T-helper 22 cell (primary cell): ENCODE results near the gene GORASP2.

Experiments used
- DNase-seq: peaks from one replicate; pipeline ENCODE4 v3.0.0-alpha.2; 2020; ENCODE audit warnings: low read depth

The GORASP2 gene

GRCh38 chr2:170999654-171000053 lies 70.6 kb downstream of the GORASP2 start:
- no peak for DNase-seq

- DNase-seq: no peak
These were observed 75.3 kb downstream of the GORASP2 start for GRCh38 chr2:171004363-171004762.

DNA sequence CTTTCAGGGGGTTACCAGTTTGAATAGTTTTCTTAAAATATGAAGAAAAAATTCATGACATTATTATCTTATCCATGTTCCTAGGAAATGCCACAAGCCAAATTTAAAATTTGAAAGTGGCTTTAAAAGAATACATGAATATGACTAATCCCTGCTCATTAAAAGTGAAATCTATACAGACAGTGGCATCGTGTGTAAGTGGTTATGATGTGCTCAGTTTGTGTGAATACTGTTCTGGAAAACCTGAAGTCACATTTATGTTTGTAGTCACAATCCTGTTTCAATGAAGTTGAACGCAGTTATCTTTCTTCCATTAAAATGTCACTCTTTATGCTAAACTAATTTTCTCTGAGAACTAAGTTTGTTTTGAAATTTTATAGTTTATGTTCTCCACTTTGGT lies 75.8 kb downstream of the GORASP2 start:
- no peak for DNase-seq

- DNase-seq: no peak
These were observed 79.6 kb downstream of the GORASP2 start for GRCh38 chr2:171008550-171009205.

DNA sequence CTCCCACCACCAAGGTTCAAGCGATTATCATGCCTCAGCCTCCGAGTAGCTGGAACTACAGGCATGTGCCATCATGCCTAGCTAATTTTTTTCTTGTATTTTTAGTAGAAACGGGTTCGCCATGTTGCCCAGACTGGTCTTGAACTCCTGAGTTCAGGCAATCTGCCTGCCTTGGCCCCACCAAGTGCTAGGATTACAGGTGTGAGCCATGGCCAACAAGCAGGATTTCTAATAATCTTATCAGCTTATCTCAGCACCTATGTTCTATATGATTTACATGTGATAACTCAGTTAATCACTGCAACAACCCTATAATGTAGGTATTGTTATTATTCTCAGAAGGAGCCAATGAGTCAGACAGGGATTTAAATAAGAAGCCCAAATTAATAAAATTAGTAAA lies 80.3 kb downstream of the GORASP2 start:
- DNase-seq: no peak

DNA sequence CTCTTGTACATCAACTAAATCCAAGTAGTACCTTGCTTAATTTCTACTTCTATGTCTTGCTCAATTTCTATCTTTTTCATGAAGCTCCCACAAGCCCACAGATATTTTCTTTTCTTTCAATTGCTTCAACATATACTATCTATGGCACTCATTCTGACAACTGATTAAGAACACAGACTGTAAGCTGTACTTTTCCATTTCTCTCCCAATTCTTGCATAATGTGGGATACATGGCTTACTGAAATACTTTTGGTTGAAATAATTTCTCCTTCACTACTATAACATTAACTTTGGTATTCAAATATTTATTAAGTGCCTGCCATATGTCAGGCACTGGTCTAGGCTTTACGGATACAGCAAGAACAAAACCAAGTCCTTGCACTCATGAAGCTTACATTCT lies 84.8 kb downstream of the GORASP2 start:
- no peak for DNase-seq

GRCh38 chr2:171016125-171016524 lies 87.1 kb downstream of the GORASP2 start:
- no peak for DNase-seq
